HEK293 (cell line): Measurements from ENCODE around the gene HRC.

Experiments used
- GLIS1 ChIP-seq: fragments of 450-650 bp; formaldehyde crosslinking; IDR thresholded peaks from 2 replicates; pipeline ENCODE4 v1.5.1; 2016; ENCODE audit warnings: missing biosample characterization, missing genetic modification characterization
- HOXD13 ChIP-seq: sonication (generic); formaldehyde crosslinking; IDR thresholded peaks from 2 replicates; pipeline ENCODE4 v1.8.0; 2022; ENCODE audit warnings: missing genetic modification reagents, borderline replicate concordance
- MYNN ChIP-seq: fragments of 450-650 bp; formaldehyde crosslinking; IDR thresholded peaks from 2 replicates; pipeline ENCODE4 v1.5.1; 2016; ENCODE audit warnings: missing biosample characterization, missing genetic modification characterization, borderline replicate concordance
- SCRT2 ChIP-seq: fragments of 450-650 bp; formaldehyde crosslinking; IDR thresholded peaks from 2 replicates; pipeline ENCODE4 v1.5.1; 2016; ENCODE audit warnings: missing biosample characterization, missing genetic modification characterization
- ZBTB48 ChIP-seq: fragments of 450-650 bp; formaldehyde crosslinking; IDR thresholded peaks from 2 replicates; pipeline ENCODE4 v1.5.1; 2016; ENCODE audit warnings: missing biosample characterization, missing genetic modification characterization
- ZNF175 ChIP-seq: fragments of 450-650 bp; formaldehyde crosslinking; IDR thresholded peaks from 2 replicates; pipeline ENCODE4 v1.5.1; 2016; ENCODE audit warnings: missing biosample characterization, missing genetic modification characterization
- ZNF341 ChIP-seq: fragments of 450-650 bp; formaldehyde crosslinking; IDR thresholded peaks from 2 replicates; pipeline ENCODE4; 2016; ENCODE audit warnings: low read depth, missing biosample characterization, missing genetic modification characterization
- ZNF416 ChIP-seq: fragments of 450-650 bp; formaldehyde crosslinking; IDR thresholded peaks from 2 replicates; pipeline ENCODE4 v1.5.1; 2016; ENCODE audit warnings: missing biosample characterization, missing genetic modification characterization
- ZNF48 ChIP-seq: fragments of 450-650 bp; formaldehyde crosslinking; IDR thresholded peaks from 2 replicates; pipeline ENCODE4 v1.5.1; 2016; ENCODE audit warnings: missing biosample characterization, missing genetic modification characterization
- ZNF501 ChIP-seq: fragments of 450-650 bp; formaldehyde crosslinking; IDR thresholded peaks from 2 replicates; pipeline ENCODE4 v1.5.1; 2016; ENCODE audit warnings: missing biosample characterization, missing genetic modification characterization
- ZNF571 ChIP-seq: fragments of 450-650 bp; formaldehyde crosslinking; IDR thresholded peaks from 2 replicates; pipeline ENCODE4 v1.5.0; 2017; ENCODE audit warnings: missing biosample characterization, missing genetic modification characterization
- ZNF629 ChIP-seq: fragments of 450-650 bp; formaldehyde crosslinking; IDR thresholded peaks from 2 replicates; pipeline ENCODE4 v1.5.1; 2017; ENCODE audit warnings: missing biosample characterization, missing genetic modification characterization
- ZNF670 ChIP-seq: fragments of 450-650 bp; formaldehyde crosslinking; IDR thresholded peaks from 2 replicates; pipeline ENCODE4 v1.5.1; 2016; ENCODE audit warnings: missing biosample characterization, missing genetic modification characterization, low read depth
- ZNF791 ChIP-seq: fragments of 450-650 bp; formaldehyde crosslinking; IDR thresholded peaks from 2 replicates; pipeline ENCODE4 v1.5.1; 2016; ENCODE audit warnings: missing biosample characterization, missing genetic modification characterization
- ZSCAN30 ChIP-seq: fragments of 450-650 bp; IDR thresholded peaks from 2 replicates; pipeline ENCODE4 v1.5.1; 2018; ENCODE audit warnings: missing biosample characterization, mild to moderate bottlenecking, missing genetic modification characterization, moderate library complexity
- TF ChIP-seq, protein P1 (sequence below): fragments of 450-650 bp; formaldehyde crosslinking; IDR thresholded peaks from 2 replicates; pipeline ENCODE4 v1.5.1; 2016; ENCODE audit warnings: missing biosample characterization, missing genetic modification characterization, borderline replicate concordance
- TF ChIP-seq, protein P2 (sequence below): fragments of 450-650 bp; formaldehyde crosslinking; IDR thresholded peaks from 2 replicates; pipeline ENCODE4 v1.5.1; 2016; ENCODE audit warnings: missing biosample characterization, missing genetic modification characterization
- TF ChIP-seq, protein P3 (sequence below): fragments of 450-650 bp; formaldehyde crosslinking; IDR thresholded peaks from 2 replicates; pipeline ENCODE4 v1.5.1; 2016; ENCODE audit warnings: missing biosample characterization, missing genetic modification characterization
- TF ChIP-seq, protein P4 (sequence below): fragments of 450-650 bp; IDR thresholded peaks from 2 replicates; pipeline ENCODE4 v1.5.1; 2018; ENCODE audit warnings: missing biosample characterization, missing genetic modification characterization
- TF ChIP-seq, protein P5 (sequence below): fragments of 450-650 bp; formaldehyde crosslinking; IDR thresholded peaks from 2 replicates; pipeline ENCODE4 v1.5.1; 2016; ENCODE audit warnings: missing biosample characterization, missing genetic modification characterization
- TF ChIP-seq, protein P6 (sequence below): fragments of 450-650 bp; formaldehyde crosslinking; IDR thresholded peaks from 2 replicates; pipeline ENCODE4 v1.5.1; 2017; ENCODE audit warnings: missing biosample characterization, missing genetic modification characterization
- TF ChIP-seq, protein P7 (sequence below): fragments of 450-650 bp; formaldehyde crosslinking; IDR thresholded peaks from 2 replicates; pipeline ENCODE4 v1.5.1; 2016; ENCODE audit warnings: missing biosample characterization, missing genetic modification characterization

The HRC gene

DNA sequence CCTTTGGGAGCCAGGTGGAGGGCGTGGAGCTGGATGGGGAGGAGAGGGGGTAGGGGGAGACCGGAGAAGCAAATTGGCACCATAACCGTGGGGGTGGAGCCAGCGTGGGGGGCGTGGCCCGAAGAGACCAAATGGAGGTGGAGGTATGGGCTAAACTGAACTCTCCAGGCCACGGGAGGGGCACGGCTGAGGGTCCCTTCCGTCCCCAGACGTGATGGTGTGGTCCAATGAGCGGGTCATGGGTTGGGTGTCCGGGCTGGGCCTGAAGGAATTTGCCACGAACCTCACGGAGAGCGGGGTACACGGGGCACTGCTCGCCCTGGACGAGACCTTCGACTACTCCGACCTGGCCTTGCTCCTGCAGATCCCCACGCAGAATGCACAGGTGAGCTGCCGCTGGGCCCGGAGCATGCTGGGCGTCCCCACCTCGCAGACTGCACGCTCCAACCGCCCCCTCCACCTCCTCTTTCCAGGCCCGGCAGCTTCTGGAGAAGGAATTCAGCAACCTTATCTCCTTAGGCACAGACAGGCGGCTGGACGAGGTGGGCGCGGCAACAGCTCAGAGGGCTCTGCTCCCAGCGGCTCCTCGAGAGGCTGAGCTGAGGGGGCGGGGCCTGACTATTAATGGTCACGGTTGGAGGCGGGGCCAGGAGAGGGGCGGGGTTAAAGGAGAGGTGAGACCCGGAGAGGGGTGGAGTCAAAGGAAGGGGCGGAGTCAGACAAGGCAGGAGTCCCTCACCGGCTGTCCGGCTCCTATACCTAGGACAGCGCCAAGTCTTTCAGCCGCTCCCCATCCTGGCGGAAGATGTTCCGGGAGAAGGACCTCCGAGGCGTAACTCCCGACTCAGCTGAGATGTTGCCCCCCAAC lies 6.2 kb downstream of the HRC start (continued):
- TF ChIP-seq, protein P1, sequence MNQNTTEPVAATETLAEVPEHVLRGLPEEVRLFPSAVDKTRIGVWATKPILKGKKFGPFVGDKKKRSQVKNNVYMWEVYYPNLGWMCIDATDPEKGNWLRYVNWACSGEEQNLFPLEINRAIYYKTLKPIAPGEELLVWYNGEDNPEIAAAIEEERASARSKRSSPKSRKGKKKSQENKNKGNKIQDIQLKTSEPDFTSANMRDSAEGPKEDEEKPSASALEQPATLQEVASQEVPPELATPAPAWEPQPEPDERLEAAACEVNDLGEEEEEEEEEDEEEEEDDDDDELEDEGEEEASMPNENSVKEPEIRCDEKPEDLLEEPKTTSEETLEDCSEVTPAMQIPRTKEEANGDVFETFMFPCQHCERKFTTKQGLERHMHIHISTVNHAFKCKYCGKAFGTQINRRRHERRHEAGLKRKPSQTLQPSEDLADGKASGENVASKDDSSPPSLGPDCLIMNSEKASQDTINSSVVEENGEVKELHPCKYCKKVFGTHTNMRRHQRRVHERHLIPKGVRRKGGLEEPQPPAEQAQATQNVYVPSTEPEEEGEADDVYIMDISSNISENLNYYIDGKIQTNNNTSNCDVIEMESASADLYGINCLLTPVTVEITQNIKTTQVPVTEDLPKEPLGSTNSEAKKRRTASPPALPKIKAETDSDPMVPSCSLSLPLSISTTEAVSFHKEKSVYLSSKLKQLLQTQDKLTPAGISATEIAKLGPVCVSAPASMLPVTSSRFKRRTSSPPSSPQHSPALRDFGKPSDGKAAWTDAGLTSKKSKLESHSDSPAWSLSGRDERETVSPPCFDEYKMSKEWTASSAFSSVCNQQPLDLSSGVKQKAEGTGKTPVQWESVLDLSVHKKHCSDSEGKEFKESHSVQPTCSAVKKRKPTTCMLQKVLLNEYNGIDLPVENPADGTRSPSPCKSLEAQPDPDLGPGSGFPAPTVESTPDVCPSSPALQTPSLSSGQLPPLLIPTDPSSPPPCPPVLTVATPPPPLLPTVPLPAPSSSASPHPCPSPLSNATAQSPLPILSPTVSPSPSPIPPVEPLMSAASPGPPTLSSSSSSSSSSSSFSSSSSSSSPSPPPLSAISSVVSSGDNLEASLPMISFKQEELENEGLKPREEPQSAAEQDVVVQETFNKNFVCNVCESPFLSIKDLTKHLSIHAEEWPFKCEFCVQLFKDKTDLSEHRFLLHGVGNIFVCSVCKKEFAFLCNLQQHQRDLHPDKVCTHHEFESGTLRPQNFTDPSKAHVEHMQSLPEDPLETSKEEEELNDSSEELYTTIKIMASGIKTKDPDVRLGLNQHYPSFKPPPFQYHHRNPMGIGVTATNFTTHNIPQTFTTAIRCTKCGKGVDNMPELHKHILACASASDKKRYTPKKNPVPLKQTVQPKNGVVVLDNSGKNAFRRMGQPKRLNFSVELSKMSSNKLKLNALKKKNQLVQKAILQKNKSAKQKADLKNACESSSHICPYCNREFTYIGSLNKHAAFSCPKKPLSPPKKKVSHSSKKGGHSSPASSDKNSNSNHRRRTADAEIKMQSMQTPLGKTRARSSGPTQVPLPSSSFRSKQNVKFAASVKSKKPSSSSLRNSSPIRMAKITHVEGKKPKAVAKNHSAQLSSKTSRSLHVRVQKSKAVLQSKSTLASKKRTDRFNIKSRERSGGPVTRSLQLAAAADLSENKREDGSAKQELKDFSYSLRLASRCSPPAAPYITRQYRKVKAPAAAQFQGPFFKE (tag by site-specific recombination): no peak
- TF ChIP-seq ZNF670 (tag by site-specific recombination) (no peak), ZNF416 (no peak), SCRT2 (0 out of 2 replicates have a peak, but pooled peaks have one; percentile 38), ZNF341 (tag by site-specific recombination) (no peak), ZNF571 (tag by site-specific recombination) (no peak), ZNF48 (tag by site-specific recombination) (no peak), MYNN (tag by site-specific recombination) (no peak), ZNF629 (tag by site-specific recombination) (no peak), GLIS1 (tag by site-specific recombination) (no peak), ZNF175 (tag by site-specific recombination) (no peak), ZSCAN30 (tag by site-specific recombination) (no peak), ZNF791 (tag by site-specific recombination) (no peak), ZBTB48 (tag by site-specific recombination) (peak; percentile 52; the same call in 1 of the 2 replicates), ZNF501 (no peak), HOXD13 (CRISPR knock-in tag) (no peak)
- TF ChIP-seq, protein P2, sequence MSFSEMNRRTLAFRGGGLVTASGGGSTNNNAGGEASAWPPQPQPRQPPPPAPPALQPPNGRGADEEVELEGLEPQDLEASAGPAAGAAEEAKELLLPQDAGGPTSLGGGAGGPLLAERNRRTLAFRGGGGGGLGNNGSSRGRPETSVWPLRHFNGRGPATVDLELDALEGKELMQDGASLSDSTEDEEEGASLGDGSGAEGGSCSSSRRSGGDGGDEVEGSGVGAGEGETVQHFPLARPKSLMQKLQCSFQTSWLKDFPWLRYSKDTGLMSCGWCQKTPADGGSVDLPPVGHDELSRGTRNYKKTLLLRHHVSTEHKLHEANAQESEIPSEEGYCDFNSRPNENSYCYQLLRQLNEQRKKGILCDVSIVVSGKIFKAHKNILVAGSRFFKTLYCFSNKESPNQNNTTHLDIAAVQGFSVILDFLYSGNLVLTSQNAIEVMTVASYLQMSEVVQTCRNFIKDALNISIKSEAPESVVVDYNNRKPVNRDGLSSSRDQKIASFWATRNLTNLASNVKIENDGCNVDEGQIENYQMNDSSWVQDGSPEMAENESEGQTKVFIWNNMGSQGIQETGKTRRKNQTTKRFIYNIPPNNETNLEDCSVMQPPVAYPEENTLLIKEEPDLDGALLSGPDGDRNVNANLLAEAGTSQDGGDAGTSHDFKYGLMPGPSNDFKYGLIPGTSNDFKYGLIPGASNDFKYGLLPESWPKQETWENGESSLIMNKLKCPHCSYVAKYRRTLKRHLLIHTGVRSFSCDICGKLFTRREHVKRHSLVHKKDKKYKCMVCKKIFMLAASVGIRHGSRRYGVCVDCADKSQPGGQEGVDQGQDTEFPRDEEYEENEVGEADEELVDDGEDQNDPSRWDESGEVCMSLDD (tag by site-specific recombination): 0 out of 2 replicates have a peak, but pooled peaks have one; percentile 29
- TF ChIP-seq, protein P3, sequence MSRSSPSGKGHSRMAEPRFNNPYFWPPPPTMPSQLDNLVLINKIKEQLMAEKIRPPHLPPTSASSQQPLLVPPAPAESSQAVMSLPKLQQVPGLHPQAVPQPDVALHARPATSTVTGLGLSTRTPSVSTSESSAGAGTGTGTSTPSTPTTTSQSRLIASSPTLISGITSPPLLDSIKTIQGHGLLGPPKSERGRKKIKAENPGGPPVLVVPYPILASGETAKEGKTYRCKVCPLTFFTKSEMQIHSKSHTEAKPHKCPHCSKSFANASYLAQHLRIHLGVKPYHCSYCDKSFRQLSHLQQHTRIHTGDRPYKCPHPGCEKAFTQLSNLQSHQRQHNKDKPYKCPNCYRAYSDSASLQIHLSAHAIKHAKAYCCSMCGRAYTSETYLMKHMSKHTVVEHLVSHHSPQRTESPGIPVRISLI (tag by site-specific recombination): no peak
- TF ChIP-seq, protein P4, sequence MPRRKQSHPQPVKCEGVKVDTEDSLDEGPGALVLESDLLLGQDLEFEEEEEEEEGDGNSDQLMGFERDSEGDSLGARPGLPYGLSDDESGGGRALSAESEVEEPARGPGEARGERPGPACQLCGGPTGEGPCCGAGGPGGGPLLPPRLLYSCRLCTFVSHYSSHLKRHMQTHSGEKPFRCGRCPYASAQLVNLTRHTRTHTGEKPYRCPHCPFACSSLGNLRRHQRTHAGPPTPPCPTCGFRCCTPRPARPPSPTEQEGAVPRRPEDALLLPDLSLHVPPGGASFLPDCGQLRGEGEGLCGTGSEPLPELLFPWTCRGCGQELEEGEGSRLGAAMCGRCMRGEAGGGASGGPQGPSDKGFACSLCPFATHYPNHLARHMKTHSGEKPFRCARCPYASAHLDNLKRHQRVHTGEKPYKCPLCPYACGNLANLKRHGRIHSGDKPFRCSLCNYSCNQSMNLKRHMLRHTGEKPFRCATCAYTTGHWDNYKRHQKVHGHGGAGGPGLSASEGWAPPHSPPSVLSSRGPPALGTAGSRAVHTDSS: no peak
- TF ChIP-seq, protein P5, sequence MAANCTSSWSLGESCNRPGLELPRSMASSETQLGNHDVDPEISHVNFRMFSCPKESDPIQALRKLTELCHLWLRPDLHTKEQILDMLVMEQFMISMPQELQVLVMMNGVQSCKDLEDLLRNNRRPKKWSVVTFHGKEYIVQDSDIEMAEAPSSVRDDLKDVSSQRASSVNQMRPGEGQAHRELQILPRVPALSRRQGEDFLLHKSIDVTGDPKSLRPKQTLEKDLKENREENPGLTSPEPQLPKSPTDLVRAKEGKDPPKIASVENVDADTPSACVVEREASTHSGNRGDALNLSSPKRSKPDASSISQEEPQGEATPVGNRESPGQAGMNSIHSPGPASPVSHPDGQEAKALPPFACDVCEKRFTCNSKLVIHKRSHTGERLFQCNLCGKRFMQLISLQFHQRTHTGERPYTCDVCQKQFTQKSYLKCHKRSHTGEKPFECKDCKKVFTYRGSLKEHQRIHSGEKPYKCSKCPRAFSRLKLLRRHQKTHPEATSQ (tag by site-specific recombination): no peak
- TF ChIP-seq, protein P6, sequence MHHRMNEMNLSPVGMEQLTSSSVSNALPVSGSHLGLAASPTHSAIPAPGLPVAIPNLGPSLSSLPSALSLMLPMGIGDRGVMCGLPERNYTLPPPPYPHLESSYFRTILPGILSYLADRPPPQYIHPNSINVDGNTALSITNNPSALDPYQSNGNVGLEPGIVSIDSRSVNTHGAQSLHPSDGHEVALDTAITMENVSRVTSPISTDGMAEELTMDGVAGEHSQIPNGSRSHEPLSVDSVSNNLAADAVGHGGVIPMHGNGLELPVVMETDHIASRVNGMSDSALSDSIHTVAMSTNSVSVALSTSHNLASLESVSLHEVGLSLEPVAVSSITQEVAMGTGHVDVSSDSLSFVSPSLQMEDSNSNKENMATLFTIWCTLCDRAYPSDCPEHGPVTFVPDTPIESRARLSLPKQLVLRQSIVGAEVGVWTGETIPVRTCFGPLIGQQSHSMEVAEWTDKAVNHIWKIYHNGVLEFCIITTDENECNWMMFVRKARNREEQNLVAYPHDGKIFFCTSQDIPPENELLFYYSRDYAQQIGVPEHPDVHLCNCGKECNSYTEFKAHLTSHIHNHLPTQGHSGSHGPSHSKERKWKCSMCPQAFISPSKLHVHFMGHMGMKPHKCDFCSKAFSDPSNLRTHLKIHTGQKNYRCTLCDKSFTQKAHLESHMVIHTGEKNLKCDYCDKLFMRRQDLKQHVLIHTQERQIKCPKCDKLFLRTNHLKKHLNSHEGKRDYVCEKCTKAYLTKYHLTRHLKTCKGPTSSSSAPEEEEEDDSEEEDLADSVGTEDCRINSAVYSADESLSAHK (tag by site-specific recombination): no peak
- TF ChIP-seq, protein P7, sequence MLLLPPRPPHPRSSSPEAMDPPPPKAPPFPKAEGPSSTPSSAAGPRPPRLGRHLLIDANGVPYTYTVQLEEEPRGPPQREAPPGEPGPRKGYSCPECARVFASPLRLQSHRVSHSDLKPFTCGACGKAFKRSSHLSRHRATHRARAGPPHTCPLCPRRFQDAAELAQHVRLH: no peak
